GM20000 (cell line): ENCODE measurements around the gene SGK1.

ENCODE experiments used
- DNase-seq: peaks from one replicate; pipeline ENCODE4 v3.0.0; 2012; ENCODE audit warnings: low spot score
- TF ChIP-seq, protein P1 (sequence below): IDR thresholded peaks from 2 replicates; pipeline ENCODE4 v1.5.1; 2012; ENCODE audit warnings: mild to moderate bottlenecking, control low read depth; ENCODE audit errors: extremely low read depth, missing control alignments

SGK1 gene

DNA sequence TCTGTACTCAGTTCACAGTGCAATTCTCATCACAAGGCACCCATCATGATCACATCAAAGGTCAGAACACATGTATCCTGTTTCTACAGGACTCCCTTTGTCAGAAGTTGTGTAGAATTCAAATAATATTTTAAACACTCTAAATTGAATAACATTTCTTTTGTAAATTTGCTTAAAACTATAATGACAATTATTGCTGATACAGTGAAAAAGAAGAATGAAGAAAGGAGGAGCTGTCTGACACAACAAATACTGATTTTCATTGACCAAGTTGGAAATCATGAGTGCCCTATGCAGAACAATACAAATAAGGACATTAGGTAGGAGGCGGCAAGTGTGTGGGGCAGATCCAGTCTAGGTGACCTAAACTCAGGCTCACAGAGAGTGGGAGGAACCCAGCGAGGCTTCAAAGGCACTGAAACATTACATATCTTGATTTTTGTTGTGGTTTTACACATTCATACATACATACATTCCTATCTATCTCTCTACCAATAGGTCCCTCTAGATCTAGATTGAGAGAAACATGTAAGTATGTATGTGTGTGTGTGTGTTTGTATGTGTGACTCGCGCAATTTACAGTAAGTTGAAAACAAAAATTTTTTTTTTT lies 186.3 kb downstream of the SGK1 start:
- TF ChIP-seq, protein P1, sequence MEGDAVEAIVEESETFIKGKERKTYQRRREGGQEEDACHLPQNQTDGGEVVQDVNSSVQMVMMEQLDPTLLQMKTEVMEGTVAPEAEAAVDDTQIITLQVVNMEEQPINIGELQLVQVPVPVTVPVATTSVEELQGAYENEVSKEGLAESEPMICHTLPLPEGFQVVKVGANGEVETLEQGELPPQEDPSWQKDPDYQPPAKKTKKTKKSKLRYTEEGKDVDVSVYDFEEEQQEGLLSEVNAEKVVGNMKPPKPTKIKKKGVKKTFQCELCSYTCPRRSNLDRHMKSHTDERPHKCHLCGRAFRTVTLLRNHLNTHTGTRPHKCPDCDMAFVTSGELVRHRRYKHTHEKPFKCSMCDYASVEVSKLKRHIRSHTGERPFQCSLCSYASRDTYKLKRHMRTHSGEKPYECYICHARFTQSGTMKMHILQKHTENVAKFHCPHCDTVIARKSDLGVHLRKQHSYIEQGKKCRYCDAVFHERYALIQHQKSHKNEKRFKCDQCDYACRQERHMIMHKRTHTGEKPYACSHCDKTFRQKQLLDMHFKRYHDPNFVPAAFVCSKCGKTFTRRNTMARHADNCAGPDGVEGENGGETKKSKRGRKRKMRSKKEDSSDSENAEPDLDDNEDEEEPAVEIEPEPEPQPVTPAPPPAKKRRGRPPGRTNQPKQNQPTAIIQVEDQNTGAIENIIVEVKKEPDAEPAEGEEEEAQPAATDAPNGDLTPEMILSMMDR = no peak
- no peak for DNase-seq

DNA sequence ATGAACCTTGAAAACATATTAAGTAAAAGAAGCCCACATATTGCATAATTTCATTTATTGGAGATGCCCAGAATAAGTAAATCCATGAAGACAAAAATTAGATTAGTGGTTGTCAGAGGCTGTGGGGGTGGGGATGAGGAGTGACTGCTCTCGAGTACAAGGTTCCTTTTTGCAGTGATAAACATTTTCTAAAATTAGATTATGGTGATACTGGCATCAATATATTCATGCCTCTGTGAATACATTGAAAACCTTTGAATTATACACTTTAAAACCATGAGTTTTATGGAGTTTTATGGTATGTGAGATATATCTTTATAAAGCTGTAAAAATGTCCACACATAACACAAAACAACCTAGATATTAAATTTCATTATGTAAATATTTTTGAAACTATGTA lies 189.8 kb downstream of the SGK1 start:
- TF ChIP-seq, protein P1 = no peak
- DNase-seq = no peak

DNA sequence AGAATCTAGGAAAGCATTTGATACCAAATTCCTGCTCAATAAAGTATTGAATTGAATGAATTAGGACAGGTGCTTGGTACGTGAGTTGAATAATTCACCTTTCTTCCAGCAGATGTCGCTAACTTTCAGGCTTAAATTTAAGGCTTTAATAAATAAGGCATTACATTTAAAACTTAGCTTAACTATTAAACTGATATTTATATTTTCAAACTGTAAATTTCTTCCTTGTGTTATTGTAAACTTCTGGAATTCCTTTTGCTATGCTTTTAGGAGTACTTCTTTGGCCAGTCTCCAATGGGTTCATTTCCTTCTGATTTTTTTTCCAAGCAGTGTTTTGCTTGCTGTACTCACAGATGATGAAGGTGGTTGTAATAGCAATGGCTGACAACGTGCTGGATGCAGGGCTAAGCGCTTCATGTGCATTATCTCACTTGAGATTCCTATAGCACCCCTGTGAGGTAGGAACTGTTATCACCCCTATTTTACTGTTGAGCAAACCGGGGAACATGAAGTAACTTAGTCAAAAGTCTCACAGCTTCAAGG lies 194.2 kb downstream of the SGK1 start:
- TF ChIP-seq, protein P1 = no peak
- peak; percentile 47 for DNase-seq

DNA sequence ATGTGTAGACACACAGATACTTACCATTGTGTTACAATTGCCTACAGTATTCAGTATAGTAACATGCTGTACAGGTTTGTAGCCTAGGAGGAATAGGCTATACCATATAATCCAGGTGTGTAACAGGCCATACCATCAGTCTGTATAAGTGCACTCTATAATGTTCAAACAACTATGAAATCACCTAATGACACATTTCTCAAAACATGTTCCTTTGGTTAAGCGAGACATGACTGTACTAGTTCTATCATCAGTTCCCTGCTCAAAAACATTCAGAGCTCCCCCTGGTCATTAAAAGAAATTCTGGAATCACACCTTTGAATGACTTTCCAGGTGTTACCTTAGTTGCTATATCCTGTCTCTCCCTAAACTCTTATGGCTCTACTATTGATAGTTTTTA lies 195.1 kb downstream of the SGK1 start:
- DNase-seq = no peak

DNA sequence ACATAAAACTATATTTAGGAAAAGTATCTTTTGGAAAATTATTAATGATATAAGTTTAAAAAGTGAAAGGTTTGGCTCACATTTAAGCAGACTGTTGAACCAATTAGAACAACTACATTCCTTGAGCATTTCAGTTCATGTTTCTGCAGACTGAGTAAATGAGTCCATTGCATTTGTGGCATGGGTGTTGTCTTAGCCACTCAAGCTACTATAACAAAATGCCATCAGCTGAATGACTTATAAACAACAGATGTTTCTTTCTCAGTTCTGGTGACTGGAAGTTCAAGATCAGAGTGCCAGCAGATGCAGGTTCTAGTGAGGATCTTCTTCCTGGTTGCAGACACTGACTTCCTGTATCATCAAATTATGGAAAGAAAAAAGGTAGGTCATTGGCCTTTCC lies 198.4 kb downstream of the SGK1 start:
- TF ChIP-seq, protein P1 = no peak

More for the DNA sequence above, 195.1 kb downstream of the SGK1 start:
- TF ChIP-seq, protein P1 = no peak

More for the DNA sequence above, 198.4 kb downstream of the SGK1 start:
- no peak for DNase-seq
